ENCODE measurements around the gene CD82.

- TF ChIP-seq RFX5 (IDR thresholded peaks at IDR 0.05; ENCODE audit: low read length) (no peak), EZH2phosphoT487 (IDR thresholded peaks at IDR 0.05; ENCODE audit: borderline replicate concordance, low read depth) (no peak), MXI1 (IDR thresholded peaks at IDR 0.05; ENCODE audit: low read depth, low read length) (no peak), EP300 (IDR thresholded peaks at IDR 0.05; ENCODE audit: borderline replicate concordance in 1 of 2, low read depth in 1 of 2, low read length in 1 of 2) (no peak), JUND (IDR thresholded peaks at IDR 0.05) (no peak), USF1 (IDR thresholded peaks at IDR 0.05; ENCODE audit: borderline replicate concordance, low read depth) (no peak), CTCF (IDR thresholded peaks at IDR 0.05) (no peak), POLR2AphosphoS5 (IDR thresholded peaks at IDR 0.05; ENCODE audit: low read depth, low read length) (no peak)
- TF ChIP-seq, protein P1, sequence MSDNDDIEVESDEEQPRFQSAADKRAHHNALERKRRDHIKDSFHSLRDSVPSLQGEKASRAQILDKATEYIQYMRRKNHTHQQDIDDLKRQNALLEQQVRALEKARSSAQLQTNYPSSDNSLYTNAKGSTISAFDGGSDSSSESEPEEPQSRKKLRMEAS (IDR thresholded peaks at IDR 0.05; ENCODE audit: low read depth) = no peak
Measured at GRCh38 chr11:44581246-44581645, 15.8 kb downstream of the CD82 start.
